Measurements from ENCODE around the gene NTF4. TPM values are rescaled to one million over a fixed set of nuclear protein-coding genes. Genes with fewer than 3 reads are reported as not detected.

Gene NTF4
- total RNA-seq, 1 donor from 2014 or later = 3.8 TPM

GRCh38 chr19:49017041-49017665, 47.5 kb downstream of the NTF4 start, which contains the start of gene LHB:
LHB (minus strand) TSS chr19:49017091; CDS start chr19:49017081, 10 bp downstream.
- Mint-ChIP-seq H3K27me3 (ENCODE audit: insufficient read depth, low read depth) (peaks cover 25% of the 10 kb centered on the region), H3K36me3 (peaks cover 6% of the 10 kb centered on the region), H3K9me3 (peaks cover 2% of the 10 kb centered on the region), H3K27ac (no peak within 1 kb of the TSS), H3K4me3 (no peak within 1 kb of the TSS), H3K4me1 (peaks cover 19% of the 10 kb centered on the region)
- H3K9me3 ChIP-seq (ENCODE audit: low read depth) = no peaks in the 10 kb centered on the region
- no peak within 1 kb of the TSS for H2AFZ ChIP-seq (replicated peaks)
- H4K20me1 ChIP-seq (ENCODE audit: low read depth) = peaks cover 8% of the 10 kb centered on the region
- no peak for DNase-seq (ENCODE audit: low spot score)
- H3K79me2 ChIP-seq (ENCODE audit: low read depth) = no peaks in the 10 kb centered on the region
- H3K27ac ChIP-seq = no peak within 1 kb of the TSS
- H3K4me3 ChIP-seq = peak within 1 kb of the TSS; percentile 56
- TF ChIP-seq, protein P1, sequence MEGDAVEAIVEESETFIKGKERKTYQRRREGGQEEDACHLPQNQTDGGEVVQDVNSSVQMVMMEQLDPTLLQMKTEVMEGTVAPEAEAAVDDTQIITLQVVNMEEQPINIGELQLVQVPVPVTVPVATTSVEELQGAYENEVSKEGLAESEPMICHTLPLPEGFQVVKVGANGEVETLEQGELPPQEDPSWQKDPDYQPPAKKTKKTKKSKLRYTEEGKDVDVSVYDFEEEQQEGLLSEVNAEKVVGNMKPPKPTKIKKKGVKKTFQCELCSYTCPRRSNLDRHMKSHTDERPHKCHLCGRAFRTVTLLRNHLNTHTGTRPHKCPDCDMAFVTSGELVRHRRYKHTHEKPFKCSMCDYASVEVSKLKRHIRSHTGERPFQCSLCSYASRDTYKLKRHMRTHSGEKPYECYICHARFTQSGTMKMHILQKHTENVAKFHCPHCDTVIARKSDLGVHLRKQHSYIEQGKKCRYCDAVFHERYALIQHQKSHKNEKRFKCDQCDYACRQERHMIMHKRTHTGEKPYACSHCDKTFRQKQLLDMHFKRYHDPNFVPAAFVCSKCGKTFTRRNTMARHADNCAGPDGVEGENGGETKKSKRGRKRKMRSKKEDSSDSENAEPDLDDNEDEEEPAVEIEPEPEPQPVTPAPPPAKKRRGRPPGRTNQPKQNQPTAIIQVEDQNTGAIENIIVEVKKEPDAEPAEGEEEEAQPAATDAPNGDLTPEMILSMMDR (IDR thresholded peaks at IDR 0.05) = no peak
- TF ChIP-seq EZH2 (IDR thresholded peaks at IDR 0.05) = no peak
- TF ChIP-seq EZH2phosphoT487 (IDR thresholded peaks at IDR 0.05) = no peak
- H3K4me2 ChIP-seq = peak within 1 kb of the TSS; percentile 92
- H3K9ac ChIP-seq = no peak within 1 kb of the TSS
- H3K36me3 ChIP-seq = no peaks in the 10 kb centered on the region
- H3K27me3 ChIP-seq = peaks cover 52% of the 10 kb centered on the region
- peaks cover 12% of the 10 kb centered on the region for H3K4me1 ChIP-seq
- peaks cover 21% of the 10 kb centered on the region for H3F3A ChIP-seq (ENCODE audit: low read depth)

DNA sequence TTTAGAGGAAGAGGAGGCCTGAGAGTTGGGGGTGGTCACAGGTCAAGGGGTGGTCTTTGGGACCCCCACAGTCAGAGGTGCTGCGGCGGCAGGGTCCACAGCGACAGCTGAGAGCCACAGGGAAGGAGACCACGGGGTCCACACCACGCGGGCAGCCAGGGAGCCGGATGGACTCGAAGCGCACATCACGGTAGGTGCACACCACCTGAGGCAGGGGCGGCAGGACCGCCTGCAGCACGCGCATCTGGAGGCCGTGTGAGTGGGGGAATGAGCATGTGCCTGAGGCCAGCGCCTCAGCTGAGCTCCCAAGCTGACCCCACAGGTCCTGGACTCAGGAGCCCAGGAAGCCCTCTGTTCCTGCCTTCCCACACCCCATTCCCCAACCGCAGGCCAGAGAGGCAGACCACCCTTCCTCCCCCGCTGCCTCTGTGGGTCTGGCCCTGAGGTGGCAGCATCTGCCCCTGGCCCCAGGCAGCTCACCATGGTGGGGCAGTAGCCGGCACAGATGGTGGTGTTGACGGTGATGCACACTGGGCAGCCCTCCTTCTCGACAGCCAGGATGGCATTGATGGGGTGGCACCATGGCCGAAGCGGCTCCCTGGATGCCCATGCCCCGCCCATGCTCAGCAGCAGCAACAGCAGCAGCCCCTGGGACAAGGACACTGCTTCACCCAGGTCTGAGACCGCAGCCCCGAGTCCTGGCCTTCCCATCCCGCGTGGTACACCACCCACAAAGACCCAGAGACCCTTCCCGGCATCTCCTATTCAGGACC, 48.4 kb downstream of the NTF4 start:
- Histone ChIP-seq H3K36me3 (no peaks in the 10 kb centered on the region), H3K9ac (no peak overlapping the region), H3K79me2 (ENCODE audit: low read depth) (no peaks in the 10 kb centered on the region), H3F3A (ENCODE audit: low read depth) (peaks cover 21% of the 10 kb centered on the region), H3K27me3 (peaks cover 43% of the 10 kb centered on the region), H3K4me2 (no peak overlapping the region), H4K20me1 (ENCODE audit: low read depth) (peaks cover 8% of the 10 kb centered on the region), H3K27ac (no peak overlapping the region), H3K4me3 (no peak overlapping the region), H3K4me1 (peaks cover 12% of the 10 kb centered on the region), H3K9me3 (ENCODE audit: low read depth) (no peaks in the 10 kb centered on the region), H2AFZ (replicated peaks) (no peak overlapping the region)
- Mint-ChIP-seq H3K27ac (no peak overlapping the region), H3K4me1 (peaks cover 15% of the 10 kb centered on the region), H3K27me3 (ENCODE audit: insufficient read depth, low read depth) (peaks cover 20% of the 10 kb centered on the region), H3K4me3 (no peak overlapping the region), H3K36me3 (peaks cover 6% of the 10 kb centered on the region), H3K9me3 (peaks cover 2% of the 10 kb centered on the region)
- no peak for TF ChIP-seq EZH2 (IDR thresholded peaks at IDR 0.05)
- TF ChIP-seq, protein P1 (IDR thresholded peaks at IDR 0.05) = no peak
- TF ChIP-seq EZH2phosphoT487 (IDR thresholded peaks at IDR 0.05) = no peak
- no peak for DNase-seq (ENCODE audit: low spot score)

GRCh38 chr19:49014870-49015255, 49.8 kb downstream of the NTF4 start:
- Mint-ChIP-seq H3K4me3 (no peak overlapping the region), H3K27ac (no peak overlapping the region), H3K36me3 (peaks cover 9% of the 10 kb centered on the region), H3K4me1 (peaks cover 4% of the 10 kb centered on the region), H3K9me3 (peaks cover 2% of the 10 kb centered on the region), H3K27me3 (ENCODE audit: insufficient read depth, low read depth) (peaks cover 13% of the 10 kb centered on the region)
- no peak overlapping the region for H3K27ac ChIP-seq
- H3K79me2 ChIP-seq (ENCODE audit: low read depth) = no peaks in the 10 kb centered on the region
- H3K27me3 ChIP-seq = peaks cover 29% of the 10 kb centered on the region
- peaks cover 12% of the 10 kb centered on the region for H3F3A ChIP-seq (ENCODE audit: low read depth)
- no peak overlapping the region for H3K4me3 ChIP-seq
- no peaks in the 10 kb centered on the region for H3K36me3 ChIP-seq
- H4K20me1 ChIP-seq (ENCODE audit: low read depth) = peaks cover 8% of the 10 kb centered on the region
- H3K9me3 ChIP-seq (ENCODE audit: low read depth) = no peaks in the 10 kb centered on the region
- TF ChIP-seq EZH2 (IDR thresholded peaks at IDR 0.05) (no peak), EZH2phosphoT487 (IDR thresholded peaks at IDR 0.05) (no peak)
- TF ChIP-seq, protein P1 (IDR thresholded peaks at IDR 0.05) = no peak
- peaks cover 12% of the 10 kb centered on the region for H3K4me1 ChIP-seq
- no peak for DNase-seq (ENCODE audit: low spot score)
- no peak overlapping the region for H2AFZ ChIP-seq (replicated peaks)
- H3K4me2 ChIP-seq = no peak overlapping the region
- no peak overlapping the region for H3K9ac ChIP-seq

All from neural progenitor cell (in vitro differentiated cells).